Inflammatory macrophage (primary cell): ENCODE measurements around the gene CCDC74A.
"Not testable (repeated sequence)": the region's sequence is repeated elsewhere in the genome, so short reads cannot be mapped to it uniquely, and the experiment has no call there.

Experiments
- DNase-seq, 2 donors: peaks; one replicate each; pipeline ENCODE4 v3.0.0-alpha.2; 2020 to 2022

The CCDC74A gene

DNA sequence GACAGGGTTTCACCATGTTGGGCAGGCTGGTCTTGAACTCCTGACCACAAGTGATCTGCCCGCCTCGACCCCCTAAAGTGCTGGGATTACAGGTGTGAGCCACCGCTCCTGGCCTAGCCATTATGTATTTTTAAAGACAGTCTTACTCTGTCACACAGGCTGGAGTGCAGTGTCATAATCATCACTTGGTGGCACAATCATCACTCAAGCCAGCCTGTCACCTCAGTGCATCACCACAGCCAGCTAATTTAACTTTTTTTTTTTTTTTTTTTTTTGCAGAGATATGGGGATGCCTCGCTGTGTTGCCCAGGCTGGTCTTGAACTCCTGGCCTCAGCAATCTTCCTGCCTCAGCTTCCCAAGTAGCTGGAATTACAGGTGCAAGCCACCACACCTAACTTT is 24.1 kb upstream of the CCDC74A start:
- not testable (repeated sequence) for DNase-seq

- not testable (repeated sequence) for DNase-seq
Measured at GRCh38 chr2:131504082-131504750, 23.5 kb upstream of the CCDC74A start.

DNA sequence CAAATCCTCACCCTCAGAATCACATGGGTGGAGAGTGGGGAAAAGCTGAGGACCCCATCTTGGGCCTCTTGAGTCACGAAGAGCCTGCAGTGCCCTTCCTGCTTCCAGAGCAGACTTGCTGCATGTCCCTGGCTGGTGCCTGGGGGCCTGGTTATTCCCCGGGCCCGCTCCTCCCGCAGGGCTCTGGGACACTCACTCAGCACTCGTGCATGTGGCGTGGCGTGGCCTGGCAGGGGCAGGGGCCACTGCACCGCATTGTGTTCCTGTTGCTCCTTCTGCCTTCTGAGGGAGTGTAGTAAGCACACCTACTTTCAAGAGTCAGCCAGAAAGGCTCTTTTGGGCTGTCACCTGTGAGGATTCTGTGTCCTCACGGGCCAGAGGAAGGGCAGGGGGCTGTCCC is 18.1 kb upstream of the CCDC74A start:
- DNase-seq: no peak

DNA sequence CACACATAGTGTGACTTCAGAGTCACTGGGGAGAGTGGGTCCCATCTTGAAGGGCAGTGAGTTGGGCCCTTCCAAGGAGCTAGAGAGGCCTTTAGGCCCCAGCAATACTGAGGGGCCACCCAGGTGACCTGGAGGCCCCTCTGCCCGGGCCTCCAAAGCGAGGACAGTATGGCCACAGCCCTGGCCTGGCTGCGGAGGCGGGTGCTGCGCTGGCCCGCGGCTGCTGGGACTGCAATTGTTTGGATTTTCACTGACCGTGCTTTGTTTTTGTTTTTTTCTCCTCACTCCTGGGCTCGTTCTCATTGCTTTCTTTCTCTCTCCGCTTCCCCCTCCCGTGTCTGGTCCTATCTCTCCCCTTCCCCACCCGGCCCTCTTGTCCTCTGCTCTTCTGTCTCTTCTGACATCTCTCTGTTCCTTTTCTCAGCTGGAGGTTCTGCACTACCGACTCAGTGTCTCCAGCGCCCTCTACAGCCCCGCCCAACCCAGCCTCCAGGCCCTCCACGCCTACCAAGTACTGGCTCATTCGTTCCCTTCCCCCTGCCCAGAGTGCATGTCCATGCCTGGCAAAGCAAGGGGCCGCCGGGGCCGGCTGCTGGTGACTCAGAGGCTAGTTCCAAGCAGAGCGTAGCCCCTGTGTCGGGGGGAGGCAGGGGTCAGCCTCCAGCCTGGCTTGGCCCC is 16.3 kb upstream of the CCDC74A start:
- not testable (repeated sequence) for DNase-seq

DNA sequence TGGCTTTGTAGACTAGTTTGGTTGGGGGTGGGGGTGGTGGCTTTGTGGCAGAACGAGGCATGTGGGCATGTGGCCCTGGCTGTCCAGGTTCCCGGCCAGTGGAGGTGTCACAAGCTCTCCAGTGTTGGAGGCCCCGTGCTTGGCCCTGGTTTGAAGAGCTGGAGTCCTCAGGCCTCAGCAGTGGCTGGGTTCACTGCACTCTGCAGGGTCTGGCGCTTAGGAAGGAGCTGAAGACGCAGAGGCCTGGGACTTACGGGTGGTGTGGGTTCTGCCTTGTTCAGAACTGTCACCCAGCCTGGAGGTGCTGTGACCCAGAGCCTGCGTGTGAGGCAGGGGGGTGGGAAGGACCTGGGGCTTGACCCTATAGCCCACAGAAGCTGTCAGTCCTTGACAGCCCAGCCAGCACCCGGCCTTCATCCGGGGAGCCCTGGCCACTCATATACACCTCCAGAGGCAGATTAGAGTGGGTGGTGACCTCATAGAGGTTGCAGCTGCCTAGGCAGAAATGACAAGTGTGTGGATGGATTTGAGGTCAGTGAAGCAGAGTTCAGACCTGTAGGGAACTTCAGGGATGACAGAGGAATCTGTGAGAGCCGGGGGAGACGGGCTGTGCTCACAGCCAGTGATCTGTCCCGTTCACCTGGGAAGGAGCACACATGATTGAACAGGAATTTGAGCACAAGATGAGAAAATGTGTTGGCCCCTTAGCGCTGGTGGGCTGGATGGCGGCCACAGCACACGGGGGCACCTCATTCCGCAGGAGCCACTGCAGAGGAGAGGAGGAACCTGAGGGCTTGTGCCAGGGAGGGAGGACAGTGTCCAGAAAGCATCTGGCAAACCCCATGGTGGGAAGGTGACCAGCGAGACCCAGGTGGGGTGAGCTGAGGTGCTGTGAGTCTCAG is 15.5 kb upstream of the CCDC74A start:
- not testable (repeated sequence) for DNase-seq

DNA sequence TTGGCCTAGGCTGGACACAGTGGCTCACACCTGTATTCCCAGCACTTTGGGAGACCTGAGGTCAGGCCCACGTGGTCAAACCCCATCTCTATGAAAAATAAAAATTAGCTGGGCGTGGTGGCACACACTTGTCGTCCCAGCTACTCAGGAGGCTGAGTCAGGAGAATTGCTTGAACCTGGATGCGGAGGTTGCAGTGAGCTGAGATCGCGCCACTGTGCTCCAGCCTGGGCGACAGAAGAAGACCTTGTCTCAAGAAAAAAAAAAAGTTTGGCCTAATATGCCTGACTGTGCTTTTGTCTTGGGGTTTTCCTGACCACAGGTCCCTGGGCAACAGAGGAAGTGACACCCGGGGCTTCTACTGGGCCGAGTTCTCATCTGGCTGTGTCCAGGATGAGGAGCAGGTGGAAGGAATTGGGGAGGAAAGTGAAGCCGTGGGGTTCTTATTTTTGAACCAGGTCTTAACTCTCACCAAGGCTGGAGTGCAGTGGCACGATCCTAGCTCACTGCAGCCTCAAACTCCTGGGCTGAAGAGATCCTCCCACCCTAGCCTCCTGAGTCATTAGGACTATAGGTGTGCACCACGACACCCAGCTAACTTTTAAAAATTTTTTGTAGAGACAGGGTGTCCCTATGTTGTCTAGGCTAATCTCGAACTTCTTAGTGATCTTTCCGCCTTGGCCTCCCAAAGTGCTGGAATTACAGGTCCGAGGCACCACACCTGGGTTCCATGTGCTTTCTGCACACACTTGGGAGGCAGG is 13.1 kb upstream of the CCDC74A start:
- DNase-seq: not testable (repeated sequence)

- DNase-seq: not testable (repeated sequence)
Measured at GRCh38 chr2:131515235-131515634, 12.5 kb upstream of the CCDC74A start.

DNA sequence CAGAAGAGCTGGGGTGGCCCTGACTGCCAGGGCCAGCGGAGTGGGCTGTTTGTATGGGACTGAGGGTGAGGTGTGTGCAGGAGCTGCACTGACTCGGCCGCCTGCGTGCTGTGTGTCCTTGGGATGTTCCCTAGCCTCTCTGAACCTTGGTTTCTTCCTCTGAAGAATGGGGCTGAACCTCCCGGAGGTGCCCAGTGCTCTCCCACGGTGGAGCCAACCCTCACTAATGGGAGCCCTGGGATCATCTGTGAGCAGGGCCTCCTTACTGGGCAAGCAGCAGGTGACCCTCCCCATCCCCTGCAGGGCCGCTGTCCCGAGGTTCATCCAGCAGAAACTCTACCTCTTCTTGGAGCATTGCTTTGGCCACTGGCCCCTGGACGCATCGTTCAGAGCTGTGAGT is 11.7 kb upstream of the CCDC74A start:
- no peak for DNase-seq

DNA sequence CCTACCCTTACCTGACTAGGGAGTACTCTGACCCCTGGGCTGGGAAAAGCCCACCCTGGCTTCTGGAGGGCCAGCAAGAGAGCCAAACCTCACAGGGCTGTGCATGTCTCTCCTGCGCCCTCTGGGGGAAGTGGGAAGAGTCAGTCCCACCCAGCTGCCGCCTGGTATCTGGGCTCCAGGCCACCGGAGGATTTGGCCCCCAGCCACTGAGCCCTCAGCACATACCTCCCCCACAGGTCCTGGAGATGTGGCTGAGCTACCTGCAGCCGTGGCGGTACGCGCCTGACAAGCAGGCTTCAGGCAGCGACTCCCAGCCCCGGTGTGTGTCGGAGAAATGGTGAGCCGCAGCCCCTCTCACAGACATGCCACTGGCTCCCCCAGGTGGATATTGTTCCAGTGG is 11.1 kb upstream of the CCDC74A start:
- DNase-seq: not testable (repeated sequence)

GRCh38 chr2:131517106-131517831 is 10.4 kb upstream of the CCDC74A start:
- DNase-seq: no peak

GRCh38 chr2:131517856-131518255 is 9.8 kb upstream of the CCDC74A start:
- DNase-seq: not testable (repeated sequence)

DNA sequence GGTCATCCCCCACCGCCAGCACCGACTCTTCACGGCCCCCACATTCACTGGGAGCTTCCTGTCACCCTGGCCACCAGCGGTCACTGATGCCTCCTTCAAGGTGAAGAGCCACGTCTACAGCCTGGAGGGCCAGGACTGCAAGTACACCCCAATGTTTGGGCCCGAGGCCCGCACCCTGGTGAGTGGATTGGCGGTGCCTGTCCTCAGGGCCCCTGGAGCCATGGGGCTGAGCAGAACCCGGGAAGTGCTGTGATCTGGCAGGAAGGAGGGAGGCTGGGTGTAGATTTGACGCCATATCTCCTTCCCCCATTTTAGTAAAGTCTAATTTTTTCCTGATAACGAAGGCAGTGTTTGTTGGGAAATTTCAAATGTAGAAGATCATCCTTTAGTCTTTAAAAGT is 9.2 kb upstream of the CCDC74A start:
- DNase-seq: not testable (repeated sequence)

GRCh38 chr2:131519466-131519865 is 8.2 kb upstream of the CCDC74A start:
- DNase-seq: no peak

DNA sequence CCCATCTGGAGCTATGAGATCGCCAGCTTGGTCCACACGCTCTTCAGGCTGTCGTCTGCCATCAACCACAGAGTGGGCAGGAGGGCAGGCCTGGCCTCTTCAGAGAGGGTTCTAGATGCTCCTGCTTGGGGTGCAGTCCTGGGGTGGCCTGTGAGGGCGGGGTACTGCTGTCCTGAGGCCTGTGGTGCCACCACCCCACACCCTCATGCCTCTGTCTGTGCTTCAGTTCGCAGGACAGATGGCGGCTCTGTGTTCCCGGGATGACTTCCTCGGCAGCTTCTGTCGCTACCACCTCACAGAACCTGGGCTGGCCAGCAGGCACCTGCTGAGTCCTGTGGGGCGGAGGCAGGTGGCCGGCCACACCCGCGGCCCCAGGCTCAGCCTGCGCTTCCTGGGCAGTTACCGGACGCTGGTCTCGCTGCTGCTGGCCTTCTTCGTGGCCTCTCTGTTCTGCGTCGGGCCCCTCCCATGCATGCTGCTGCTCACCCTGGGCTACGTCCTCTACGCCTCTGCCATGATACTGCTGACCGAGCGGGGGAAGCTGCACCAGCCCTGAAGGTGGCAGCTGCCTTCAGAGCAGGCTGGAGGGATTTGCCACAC is 7.7 kb upstream of the CCDC74A start:
- not testable (repeated sequence) for DNase-seq

- no peak for DNase-seq
Measured at GRCh38 chr2:131520526-131520925, 7.2 kb upstream of the CCDC74A start.

- not testable (repeated sequence) for DNase-seq
Measured at GRCh38 chr2:131521524-131521923, 6.2 kb upstream of the CCDC74A start.

- no peak for DNase-seq
Measured at GRCh38 chr2:131521961-131522781, 5.5 kb upstream of the CCDC74A start.

DNA sequence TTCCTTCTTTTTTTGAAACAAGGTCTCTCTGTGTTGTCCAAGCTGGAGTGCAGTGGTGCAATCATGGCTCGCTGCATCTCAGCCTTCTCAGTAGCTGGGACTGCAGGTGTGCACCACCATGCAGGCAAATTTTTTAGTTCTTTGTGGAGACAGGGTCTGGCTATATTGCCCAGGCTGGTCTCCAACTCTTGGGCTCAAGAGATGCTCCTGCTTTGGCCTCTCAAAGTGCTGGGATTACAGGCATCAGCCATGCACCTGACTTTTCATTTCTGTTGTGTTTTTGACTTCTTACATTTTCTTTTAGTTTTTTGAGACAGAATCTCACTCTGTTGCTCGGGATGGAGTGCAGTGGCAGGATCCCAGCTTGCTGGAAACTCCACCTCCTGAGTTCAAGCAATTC is 2.4 kb upstream of the CCDC74A start:
- not testable (repeated sequence) for DNase-seq

DNA sequence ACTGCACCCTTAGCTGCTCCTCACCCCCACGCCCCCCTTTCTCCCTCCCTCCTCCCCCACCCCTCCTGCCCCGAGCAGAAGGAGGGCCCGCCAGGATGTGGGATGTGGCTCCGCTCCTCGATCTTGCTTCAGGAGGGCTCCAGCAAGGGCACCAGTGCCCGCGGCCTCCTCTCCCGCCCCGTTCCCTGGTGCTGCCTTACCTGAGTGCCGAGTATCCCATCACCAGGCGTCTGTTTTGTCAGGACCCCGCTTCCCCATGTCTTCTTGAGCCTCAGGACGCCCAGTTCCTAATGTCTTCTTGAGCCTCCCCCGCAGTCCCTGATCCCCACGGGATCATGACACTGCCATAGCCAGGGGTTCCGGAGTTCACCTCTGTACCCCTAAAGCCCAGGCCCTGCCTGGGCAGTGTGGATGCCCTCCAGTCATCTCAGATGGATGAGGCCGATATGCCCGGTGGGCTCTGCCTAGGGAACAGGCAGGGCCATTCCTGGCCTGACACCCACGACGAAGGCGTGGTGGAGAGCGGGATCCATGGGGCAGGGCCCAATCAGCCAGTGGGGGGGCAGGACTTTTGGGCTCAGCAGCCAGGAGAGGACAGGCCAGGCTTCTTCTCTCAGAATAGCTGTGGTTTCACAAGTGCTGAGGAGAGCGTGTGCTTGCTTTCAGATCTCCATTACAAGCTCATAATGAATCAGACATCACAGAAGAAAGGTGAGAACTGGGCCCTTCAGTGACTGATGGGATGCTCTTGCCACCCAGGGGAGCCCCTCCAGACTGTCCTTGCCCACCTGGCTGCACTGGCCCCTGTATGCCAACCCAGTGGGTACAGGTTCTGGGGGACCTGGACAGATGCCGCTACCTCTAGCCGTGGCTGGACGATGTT is 1.5 kb downstream of the CCDC74A start:
- DNase-seq: not testable (repeated sequence)
